Measurements from ENCODE around the gene MLKL. TPM values are rescaled to one million over a fixed set of nuclear protein-coding genes. Genes with fewer than 3 reads are reported as not detected.

MLKL gene
- total RNA-seq, 4 donors from 2014 or later: 18.4 to 47.9 (median 31.9) TPM

DNA sequence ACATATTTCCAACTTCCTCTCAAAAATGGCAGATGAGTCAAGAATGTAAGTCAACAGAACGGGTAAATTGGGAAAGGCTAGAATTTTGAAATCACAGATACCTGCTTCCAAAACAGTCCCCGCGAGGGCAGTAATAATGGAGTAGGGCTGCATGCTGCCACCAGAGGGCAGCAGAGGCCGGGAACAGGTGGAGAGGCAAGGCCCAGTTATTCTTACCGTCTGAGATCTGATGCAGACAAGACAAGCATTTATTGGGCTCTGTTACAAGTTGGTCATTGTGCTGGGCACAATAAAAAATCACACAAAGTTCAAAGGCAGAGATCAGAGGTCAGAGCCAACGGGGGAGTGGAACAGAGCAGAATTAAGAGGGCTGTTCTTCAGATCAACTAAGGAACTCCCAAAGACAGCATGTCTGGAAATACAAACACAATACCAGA, 8.8 kb upstream of the MLKL start:
- ATAC-seq (ENCODE audit: low FRiP score) (peak; percentile 94), DNase-seq (ENCODE audit: low spot score) (peak; percentile 73)
- TF ChIP-seq, protein P1, sequence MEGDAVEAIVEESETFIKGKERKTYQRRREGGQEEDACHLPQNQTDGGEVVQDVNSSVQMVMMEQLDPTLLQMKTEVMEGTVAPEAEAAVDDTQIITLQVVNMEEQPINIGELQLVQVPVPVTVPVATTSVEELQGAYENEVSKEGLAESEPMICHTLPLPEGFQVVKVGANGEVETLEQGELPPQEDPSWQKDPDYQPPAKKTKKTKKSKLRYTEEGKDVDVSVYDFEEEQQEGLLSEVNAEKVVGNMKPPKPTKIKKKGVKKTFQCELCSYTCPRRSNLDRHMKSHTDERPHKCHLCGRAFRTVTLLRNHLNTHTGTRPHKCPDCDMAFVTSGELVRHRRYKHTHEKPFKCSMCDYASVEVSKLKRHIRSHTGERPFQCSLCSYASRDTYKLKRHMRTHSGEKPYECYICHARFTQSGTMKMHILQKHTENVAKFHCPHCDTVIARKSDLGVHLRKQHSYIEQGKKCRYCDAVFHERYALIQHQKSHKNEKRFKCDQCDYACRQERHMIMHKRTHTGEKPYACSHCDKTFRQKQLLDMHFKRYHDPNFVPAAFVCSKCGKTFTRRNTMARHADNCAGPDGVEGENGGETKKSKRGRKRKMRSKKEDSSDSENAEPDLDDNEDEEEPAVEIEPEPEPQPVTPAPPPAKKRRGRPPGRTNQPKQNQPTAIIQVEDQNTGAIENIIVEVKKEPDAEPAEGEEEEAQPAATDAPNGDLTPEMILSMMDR (IDR thresholded peaks at IDR 0.05): peak in 1 of 3 donors; percentile 59

DNA sequence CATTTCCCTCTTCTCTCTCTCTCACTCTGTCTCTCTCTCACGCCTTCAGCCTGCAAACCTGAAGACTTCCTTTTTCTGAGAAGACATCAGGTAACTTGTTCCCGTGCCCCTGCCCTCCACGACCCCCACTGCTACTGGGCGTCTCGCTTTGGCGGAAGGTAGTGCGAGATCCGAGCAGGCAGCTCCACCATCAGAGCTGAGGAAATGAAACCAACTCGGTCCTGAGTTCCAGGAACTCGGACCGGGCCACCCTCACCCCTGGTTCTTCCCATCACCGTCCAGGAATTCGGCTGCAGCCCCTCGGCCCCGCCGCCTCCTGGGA, 585 bp downstream of the MLKL start:
- ATAC-seq (ENCODE audit: low FRiP score) (peak; percentile 40), DNase-seq (ENCODE audit: low spot score) (no peak)
- TF ChIP-seq, protein P1 (IDR thresholded peaks at IDR 0.05): no peak

DNA sequence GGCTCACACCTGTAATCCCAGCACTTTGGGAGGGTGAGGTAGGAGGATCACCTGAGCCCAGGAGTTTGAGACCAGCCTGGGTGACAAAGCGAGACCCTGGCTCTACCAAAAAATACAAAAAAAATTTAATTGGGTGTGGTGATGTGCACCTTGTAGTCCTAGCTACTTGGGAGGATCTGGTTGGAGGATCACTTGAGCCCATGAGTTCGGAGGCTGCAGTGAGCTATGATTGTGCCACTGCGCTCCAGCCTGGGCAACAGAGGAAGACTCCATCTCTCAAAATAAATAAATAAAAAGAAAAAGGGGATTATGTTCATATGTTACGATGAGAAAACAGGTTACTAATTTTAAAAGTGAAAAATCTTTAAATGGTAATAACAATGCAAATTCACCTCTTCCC, 996 bp downstream of the MLKL start:
- TF ChIP-seq, protein P1 (IDR thresholded peaks at IDR 0.05): no peak
- DNase-seq (ENCODE audit: low spot score) (no peak), ATAC-seq (ENCODE audit: low FRiP score) (no peak)

DNA sequence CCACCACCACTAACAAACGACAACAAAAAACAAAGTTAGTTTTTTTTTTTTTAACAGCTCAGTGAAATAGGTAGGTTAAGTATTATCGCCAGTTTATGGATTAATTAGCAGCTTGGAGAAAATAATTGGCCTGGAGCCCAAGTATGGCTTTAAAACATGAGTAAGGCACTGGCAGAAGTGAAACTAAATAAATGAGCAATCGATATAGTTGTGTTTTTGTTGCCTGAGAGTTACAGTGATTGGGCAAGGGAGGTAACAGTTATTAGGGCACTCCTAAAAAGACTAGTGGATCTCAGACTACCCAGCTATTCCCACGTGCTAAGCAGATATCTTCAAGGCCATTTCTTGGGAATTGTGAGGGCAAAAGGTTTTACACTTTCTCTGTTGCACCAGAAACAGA, 2.4 kb downstream of the MLKL start:
- TF ChIP-seq, protein P1 (IDR thresholded peaks at IDR 0.05): no peak
- DNase-seq (ENCODE audit: low spot score): no peak
- no peak for ATAC-seq (ENCODE audit: low FRiP score)

DNA sequence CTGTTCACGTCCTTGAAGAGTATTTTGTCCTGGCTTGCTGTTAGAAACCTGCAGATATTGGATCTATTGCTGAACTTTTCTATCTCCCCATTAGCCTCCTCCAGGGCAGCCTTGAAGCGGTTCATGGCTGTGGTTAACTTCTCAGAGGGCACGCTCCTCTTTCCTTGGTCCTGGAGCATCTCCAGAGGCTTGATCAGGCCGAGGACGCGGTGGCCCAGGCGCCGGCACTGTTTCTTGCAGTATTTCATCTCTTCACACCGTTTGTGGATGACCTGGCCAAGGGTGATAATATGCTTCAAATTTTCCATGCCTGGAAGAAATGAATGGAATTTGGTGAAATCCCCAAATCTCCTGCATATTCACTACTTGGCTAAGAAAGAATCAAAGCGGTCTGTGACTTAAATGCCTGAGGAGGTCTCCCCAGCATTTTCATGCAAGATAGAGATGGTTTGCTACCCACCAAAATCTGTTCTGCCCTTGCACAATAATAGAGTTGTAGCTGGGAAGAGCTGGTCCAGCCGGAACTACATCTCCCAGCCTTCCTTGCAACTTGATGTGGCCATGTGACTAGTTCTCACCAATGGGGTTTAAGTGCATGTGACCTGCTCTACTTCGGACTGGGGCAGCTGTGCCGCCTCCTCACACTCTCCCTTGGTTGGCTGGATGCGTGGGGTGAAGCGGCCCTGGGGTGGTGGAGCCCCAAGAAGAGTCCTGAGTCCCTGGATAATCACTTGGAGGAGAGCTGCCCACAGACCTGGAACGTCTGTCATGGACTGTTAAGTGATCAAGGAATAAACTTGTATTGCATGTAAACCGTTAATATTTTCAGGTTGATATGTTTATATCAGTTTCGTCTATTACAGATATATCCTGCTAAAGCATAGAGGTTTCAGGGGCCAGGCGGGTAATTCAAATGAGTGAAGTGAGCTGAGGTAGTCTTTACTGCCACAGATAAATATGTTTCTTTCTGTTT, 4.9 kb downstream of the MLKL start:
- TF ChIP-seq, protein P1 (IDR thresholded peaks at IDR 0.05): no peak
- DNase-seq (ENCODE audit: low spot score) (peak; percentile 82), ATAC-seq (ENCODE audit: low FRiP score) (peak; percentile 93)

DNA sequence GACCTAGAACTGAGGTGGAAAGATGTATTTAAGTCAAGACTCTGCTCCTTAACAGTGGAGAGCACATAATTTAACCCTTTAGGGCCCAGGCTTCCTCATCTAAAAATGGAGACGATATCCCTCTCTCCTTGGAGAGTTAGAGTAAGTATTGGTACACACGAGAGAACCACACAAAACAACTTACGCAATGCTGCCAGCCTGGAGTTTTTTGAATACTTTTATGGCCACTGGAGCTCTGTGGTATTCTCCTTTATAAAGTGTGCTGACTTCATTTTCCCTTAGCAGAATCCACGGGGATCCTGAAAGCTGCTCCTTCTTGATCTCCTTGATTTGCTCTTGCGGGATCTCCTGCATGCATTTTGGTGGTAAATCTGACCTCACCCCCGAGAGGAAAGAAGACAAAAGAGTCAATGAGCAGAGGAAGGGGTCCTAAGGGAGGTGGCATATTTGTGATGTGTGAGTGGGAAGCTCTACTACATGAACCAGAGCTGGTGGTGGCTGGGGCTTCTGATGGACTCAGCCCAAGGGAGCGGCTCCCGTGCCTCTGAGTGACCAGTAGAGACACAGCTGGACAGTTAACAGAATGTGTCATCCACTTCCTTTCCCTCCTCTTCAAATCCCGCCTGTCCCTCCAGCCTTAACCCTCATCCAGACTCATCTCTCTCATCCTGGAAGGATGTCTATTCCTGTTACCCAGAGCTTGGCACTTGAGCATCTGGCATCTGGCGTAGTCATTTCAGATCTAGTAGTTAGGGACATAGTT, 9.4 kb downstream of the MLKL start:
- ATAC-seq (ENCODE audit: low FRiP score): no peak
- DNase-seq (ENCODE audit: low spot score): no peak
- TF ChIP-seq, protein P1 (IDR thresholded peaks at IDR 0.05): no peak

All from omental fat pad (tissue), 4 donors.